GM12892 (cell line): ENCODE measurements around the gene TPCN1.

Experiments
- POLR2A ChIP-seq: IDR thresholded peaks from 2 replicates; pipeline ENCODE4 v1.6.1; 2011; ENCODE audit warnings: low read depth, low read length, control low read depth
- POLR2AphosphoS5 ChIP-seq: IDR thresholded peaks from 2 replicates; pipeline ENCODE4 v1.6.1; 2011; ENCODE audit warnings: low read depth, low read length, control low read depth

DNA sequence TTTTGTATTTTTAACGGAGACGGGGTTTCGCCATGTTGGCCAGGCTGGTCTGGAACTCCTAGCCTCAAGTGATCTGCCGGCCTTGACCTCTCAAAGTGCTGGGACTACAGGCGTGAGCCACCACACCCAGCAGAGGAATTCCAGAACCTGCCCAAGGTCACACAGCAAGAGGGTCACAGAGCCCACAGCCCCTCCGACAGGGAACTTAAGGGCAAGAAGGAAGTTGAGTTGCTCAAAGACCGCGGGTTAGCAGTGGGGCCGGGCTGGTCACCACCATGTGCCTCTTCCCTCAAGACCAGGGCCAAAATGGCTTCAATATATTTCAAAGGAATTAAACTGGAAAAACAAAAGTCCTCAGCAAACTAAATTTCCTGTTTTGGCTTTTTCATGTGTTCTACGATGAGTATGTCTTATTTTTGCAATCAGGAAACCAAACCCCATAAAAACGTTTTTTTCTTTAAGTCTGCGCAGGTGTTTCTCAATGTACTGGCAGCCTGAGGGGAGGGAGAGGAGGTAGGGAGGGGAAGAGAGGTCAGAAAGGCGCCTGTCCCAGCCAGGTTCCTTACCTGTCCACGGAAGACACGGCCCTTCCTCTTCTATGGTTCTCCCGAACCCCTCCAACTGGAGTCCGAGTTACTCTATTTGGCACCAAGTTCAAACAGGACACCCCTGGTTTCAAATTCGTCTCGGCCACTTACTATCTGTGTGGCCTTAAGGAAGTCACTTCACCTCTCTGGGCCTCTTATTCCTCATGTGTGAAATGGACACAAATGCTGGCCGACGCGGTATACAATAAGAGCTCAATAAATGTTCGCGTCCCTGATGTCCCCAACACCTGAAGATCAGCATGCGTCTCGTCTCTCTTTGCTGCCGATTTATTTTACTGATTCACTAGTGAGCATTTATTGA, 112.9 kb downstream of the TPCN1 start:
- TF ChIP-seq POLR2A, result no peak
- TF ChIP-seq POLR2AphosphoS5, result no peak
